HEK293T (cell line): ENCODE results near the gene PTPRZ1.

Experiments used
- BHLHE40 ChIP-seq: fragments of 450-650 bp; IDR thresholded peaks from 2 replicates; pipeline ENCODE4 v1.6.1; 2016; ENCODE audit warnings: mild to moderate bottlenecking, moderate library complexity, borderline replicate concordance
- ELF4 ChIP-seq: fragments of 450-650 bp; IDR thresholded peaks from 2 replicates; pipeline ENCODE4 v1.6.1; 2017; ENCODE audit warnings: antibody characterized with exemption
- FOXA1 ChIP-seq: fragments of 450-650 bp; IDR thresholded peaks from 2 replicates; pipeline ENCODE4 v1.6.1; 2016; ENCODE audit warnings: mild to moderate bottlenecking
- FOXM1 ChIP-seq: fragments of 450-650 bp; IDR thresholded peaks from 2 replicates; pipeline ENCODE4 v1.6.1; 2017; ENCODE audit warnings: mild to moderate bottlenecking, borderline replicate concordance
- HDGF ChIP-seq: fragments of 450-650 bp; IDR thresholded peaks from 2 replicates; pipeline ENCODE4 v1.6.1; 2017; ENCODE audit warnings: antibody characterized with exemption, borderline replicate concordance
- L3MBTL2 ChIP-seq: fragments of 450-650 bp; conservative IDR thresholded peaks from 2 replicates; pipeline ENCODE4 v1.6.1; 2016; ENCODE audit warnings: mild to moderate bottlenecking
- NFRKB ChIP-seq: fragments of 450-650 bp; IDR thresholded peaks from 2 replicates; pipeline ENCODE4 v1.6.1; 2016; ENCODE audit warnings: mild to moderate bottlenecking, moderate library complexity
- PKNOX1 ChIP-seq: fragments of 450-650 bp; IDR thresholded peaks from 2 replicates; pipeline ENCODE4 v1.6.1; 2016
- SP1 ChIP-seq: fragments of 450-650 bp; IDR thresholded peaks from 2 replicates; pipeline ENCODE4 v1.6.1; 2017
- ZNF384 ChIP-seq: fragments of 450-650 bp; IDR thresholded peaks from 2 replicates; pipeline ENCODE4 v1.6.1; 2016

- TF ChIP-seq NFRKB: no peak
- TF ChIP-seq HDGF: no peak
- no peak for TF ChIP-seq FOXA1
- no peak for TF ChIP-seq BHLHE40
- TF ChIP-seq L3MBTL2: no peak
- no peak for TF ChIP-seq ZNF384
- no peak for TF ChIP-seq SP1
- TF ChIP-seq FOXM1: no peak
- TF ChIP-seq ELF4: no peak
- TF ChIP-seq PKNOX1: no peak
Observed at GRCh38 chr7:122055073-122055472, 182.1 kb downstream of the PTPRZ1 start.
